BLaER1 treated with 17β-estradiol and CSF1 and Interleukin-3, amounts not matched to agents 10 nM and 100 nM (cell line): ENCODE results near the gene PTPRR.
A peak's percentile ranks its signal among the peaks of the same experiment; 100 is the strongest.

Source experiments
- H3K27ac ChIP-seq, 11 experiments: shearing (Covaris generic); formaldehyde crosslinking; 2 replicates each; pipeline ENCODE4 v1.8.1; 2022
- H3K27me3 ChIP-seq, 11 experiments: shearing (Covaris generic); formaldehyde crosslinking; 2 replicates each; pipeline ENCODE4 v1.8.1; 2022
- H3K36me3 ChIP-seq, 11 experiments: shearing (Covaris generic); formaldehyde crosslinking; 2 replicates each; pipeline ENCODE4 v1.8.1; 2022
- H3K4me1 ChIP-seq, 10 experiments: shearing (Covaris generic); formaldehyde crosslinking; 2 replicates each; pipeline ENCODE4 v1.8.1; 2022
- H3K4me2 ChIP-seq, 11 experiments: shearing (Covaris generic); formaldehyde crosslinking; 2 replicates each; pipeline ENCODE4 v1.8.1; 2022
- H3K4me3 ChIP-seq, 10 experiments: shearing (Covaris generic); formaldehyde crosslinking; 2 replicates each; pipeline ENCODE4 v1.8.1; 2022
- H3K9ac ChIP-seq, 11 experiments: shearing (Covaris generic); formaldehyde crosslinking; 2 replicates each; pipeline ENCODE4 v1.8.1; 2022
- H3K9me3 ChIP-seq, 11 experiments: shearing (Covaris generic); formaldehyde crosslinking; replicated peaks in 1 of 11; 2 replicates each; pipeline ENCODE4 v1.8.1; 2022
- H4K20me1 ChIP-seq, 11 experiments: shearing (Covaris generic); formaldehyde crosslinking; 2 replicates each; pipeline ENCODE4 v1.8.1; 2022
- Cebpa-rat ChIP-seq, 11 experiments: shearing (Covaris generic); IDR thresholded peaks; 2 replicates each; pipeline ENCODE4 v1.8.1; 2022

Gene PTPRR

DNA sequence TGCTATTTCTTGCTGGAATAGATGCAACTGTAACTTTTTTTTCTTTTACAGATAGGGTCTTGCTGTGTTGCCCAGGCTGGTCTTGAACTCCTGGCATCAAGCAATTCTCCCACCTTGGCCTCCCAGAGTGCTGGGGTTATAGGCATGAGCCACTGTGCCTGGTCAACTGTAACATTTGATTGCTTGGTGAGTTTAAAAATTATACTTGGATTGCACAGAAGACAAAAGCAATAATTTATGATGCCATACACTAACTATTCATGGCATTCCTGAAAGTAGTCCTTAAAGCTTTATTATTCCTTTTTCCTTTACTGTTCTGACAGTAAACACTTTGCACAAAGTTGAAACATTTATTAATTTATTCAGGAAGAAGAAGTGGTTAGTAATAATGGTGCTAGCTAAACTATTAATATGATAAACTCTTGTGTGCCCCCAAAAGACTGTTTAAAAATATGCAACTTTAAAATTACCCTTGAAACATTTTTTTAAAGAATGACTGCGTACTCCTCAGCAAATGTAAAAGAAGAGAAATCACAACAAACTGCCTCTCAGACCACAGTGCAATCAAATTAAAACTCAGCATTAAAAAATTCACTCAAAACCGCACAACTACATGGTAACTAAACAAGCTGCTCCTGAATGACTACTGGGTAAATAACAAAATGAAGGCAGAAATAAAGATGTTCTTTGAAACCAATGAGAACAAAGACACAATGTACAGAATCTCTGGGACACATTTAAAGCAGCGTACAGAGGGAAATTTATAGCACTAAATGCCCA is 291.6 kb downstream of the PTPRR start:
- H3K4me1 ChIP-seq: no peaks in the 10 kb centered on the region
- H3K9ac ChIP-seq: no peak overlapping the region
- no peak for TF ChIP-seq Cebpa-rat (IDR thresholded peaks at IDR 0.05)
- H3K27ac ChIP-seq: no peak overlapping the region
- H3K36me3 ChIP-seq: no peaks in the 10 kb centered on the region
- H3K9me3 ChIP-seq: no peaks in the 10 kb centered on the region
- no peaks in the 10 kb centered on the region for H4K20me1 ChIP-seq
- H3K4me3 ChIP-seq: no peak overlapping the region
- no peak overlapping the region for H3K4me2 ChIP-seq
- H3K27me3 ChIP-seq: no peaks in the 10 kb centered on the region

DNA sequence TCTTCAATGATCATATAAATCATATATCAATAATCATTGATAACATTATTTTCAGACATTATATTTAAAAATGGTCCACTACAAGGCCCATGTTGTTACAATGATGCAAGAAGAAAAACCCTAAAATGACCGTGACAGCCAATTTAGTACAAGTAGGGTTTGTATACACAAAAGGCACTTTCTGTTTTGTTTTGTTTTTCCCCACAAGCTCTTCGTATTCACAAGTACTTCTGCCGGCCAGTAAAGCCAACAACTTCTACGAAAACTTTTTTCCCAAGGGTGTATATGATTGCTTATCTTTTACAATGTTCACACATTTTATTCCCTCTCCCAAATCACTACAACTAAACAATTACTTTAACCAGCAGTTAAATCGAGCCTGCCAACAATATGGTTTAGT is 292.9 kb downstream of the PTPRR start:
- no peaks in the 10 kb centered on the region for H3K27me3 ChIP-seq
- no peak overlapping the region for H3K4me2 ChIP-seq
- H3K27ac ChIP-seq: no peak overlapping the region
- H3K9me3 ChIP-seq: no peaks in the 10 kb centered on the region
- no peak overlapping the region for H3K9ac ChIP-seq
- no peaks in the 10 kb centered on the region for H4K20me1 ChIP-seq
- H3K4me1 ChIP-seq: no peaks in the 10 kb centered on the region
- no peaks in the 10 kb centered on the region for H3K36me3 ChIP-seq
- TF ChIP-seq Cebpa-rat (IDR thresholded peaks at IDR 0.05): no peak
- no peak overlapping the region for H3K4me3 ChIP-seq

DNA sequence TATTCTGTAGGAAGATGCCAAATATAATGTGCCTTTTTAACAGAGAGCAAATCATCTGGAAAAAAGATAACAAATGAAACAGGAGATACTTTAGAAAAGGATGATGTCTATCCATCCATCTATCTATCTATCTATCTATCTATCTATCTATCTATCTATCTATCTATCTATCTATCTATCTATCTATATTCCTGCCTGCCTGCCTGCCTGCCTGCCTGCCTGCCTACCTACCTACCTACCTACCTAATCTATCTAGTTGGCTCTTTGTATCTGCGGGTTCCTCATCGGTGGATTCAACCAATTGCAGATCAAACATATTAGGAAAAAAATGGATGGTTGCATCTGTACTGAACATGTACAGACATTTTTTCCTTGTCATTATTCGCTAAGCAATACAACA is 294.4 kb downstream of the PTPRR start:
- no peak overlapping the region for H3K9ac ChIP-seq
- no peak overlapping the region for H3K4me3 ChIP-seq
- no peak overlapping the region for H3K4me2 ChIP-seq
- no peak for TF ChIP-seq Cebpa-rat (IDR thresholded peaks at IDR 0.05)
- no peaks in the 10 kb centered on the region for H3K36me3 ChIP-seq
- H3K9me3 ChIP-seq: no peaks in the 10 kb centered on the region
- no peaks in the 10 kb centered on the region for H4K20me1 ChIP-seq
- no peaks in the 10 kb centered on the region for H3K27me3 ChIP-seq
- H3K27ac ChIP-seq: no peak overlapping the region
- H3K4me1 ChIP-seq: no peaks in the 10 kb centered on the region

DNA sequence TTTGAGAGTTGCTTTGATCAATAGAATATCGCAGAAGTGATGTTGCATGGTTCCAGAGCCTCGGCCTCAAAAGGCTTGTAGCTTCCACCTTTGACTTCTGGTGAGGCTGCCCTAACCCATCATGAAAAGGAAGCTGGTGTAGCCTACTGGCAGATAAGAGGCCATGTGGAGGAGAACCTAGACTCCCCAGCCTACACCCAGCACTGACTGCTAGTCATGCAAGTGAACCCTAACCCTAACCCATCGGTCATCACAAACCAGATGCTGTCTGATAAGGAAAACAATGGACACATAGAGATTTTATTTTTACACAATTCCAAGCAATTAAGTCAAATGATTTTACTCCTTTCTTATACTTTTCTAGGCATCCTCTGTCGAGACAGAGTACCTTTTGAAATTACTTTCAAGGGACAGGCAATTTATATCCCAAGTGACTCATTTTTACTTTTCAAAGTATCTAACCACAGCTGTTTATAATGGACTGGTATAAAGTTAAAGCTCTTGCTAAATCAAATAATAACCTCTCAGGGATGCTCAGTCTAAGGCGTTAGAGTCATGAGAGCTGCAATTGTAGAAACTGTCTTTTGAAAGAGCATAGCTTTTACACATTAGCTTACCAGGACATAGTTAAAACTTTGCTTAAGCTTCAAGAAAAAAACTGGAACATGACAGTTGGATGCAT is 300.9 kb downstream of the PTPRR start:
- Histone ChIP-seq H3K4me1 (no peaks in the 10 kb centered on the region), H3K4me2 (no peak overlapping the region), H3K9ac (no peak overlapping the region), H3K27me3 (no peaks in the 10 kb centered on the region), H3K4me3 (no peak overlapping the region), H3K36me3 (no peaks in the 10 kb centered on the region), H3K9me3 (no peaks in the 10 kb centered on the region), H4K20me1 (no peaks in the 10 kb centered on the region), H3K27ac (no peak overlapping the region)
- no peak for TF ChIP-seq Cebpa-rat (IDR thresholded peaks at IDR 0.05)

DNA sequence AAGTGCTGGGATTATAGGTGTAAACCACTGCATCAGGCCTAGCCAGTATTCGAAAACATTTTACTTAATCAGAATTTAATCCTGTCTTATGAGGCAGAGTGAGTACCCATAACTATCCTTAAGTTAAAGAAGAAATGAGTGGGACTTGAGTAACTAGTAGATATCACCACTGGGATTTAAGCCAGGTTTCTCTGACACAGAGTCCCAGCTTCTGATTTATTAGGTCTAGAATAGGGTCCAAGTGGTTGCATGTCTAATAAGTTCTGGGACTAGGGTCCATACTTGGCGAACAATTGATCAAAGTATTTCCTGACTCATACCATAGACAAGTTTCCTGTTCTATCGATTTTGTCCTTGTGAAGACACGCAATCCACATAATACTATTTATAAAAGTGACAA is 302.2 kb downstream of the PTPRR start:
- H3K27ac ChIP-seq: no peak overlapping the region
- no peaks in the 10 kb centered on the region for H3K36me3 ChIP-seq
- H3K9ac ChIP-seq: no peak overlapping the region
- TF ChIP-seq Cebpa-rat (IDR thresholded peaks at IDR 0.05): no peak
- H3K9me3 ChIP-seq: no peaks in the 10 kb centered on the region
- H3K4me3 ChIP-seq: no peak overlapping the region
- H3K4me1 ChIP-seq: no peaks in the 10 kb centered on the region
- no peaks in the 10 kb centered on the region for H4K20me1 ChIP-seq
- no peaks in the 10 kb centered on the region for H3K27me3 ChIP-seq
- no peak overlapping the region for H3K4me2 ChIP-seq

DNA sequence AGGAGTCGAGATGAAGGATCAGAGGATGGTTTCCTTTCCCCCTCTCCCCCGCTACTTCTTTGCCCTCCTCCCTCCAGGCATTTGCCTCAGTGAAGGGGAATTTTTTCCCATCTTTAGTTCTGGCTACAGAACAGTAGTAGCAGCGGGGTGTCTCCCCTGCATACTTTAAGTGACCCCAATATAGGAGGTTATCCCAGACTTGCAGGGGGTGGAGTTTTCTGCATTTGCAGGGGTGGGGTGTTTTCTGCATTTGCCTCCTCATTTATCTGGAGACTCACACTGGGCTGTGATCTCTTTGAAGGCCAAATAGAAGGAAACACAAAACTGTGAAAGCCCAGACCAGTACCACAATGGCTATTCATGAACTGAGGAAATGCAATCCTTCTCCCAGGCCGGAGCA is 303.1 kb downstream of the PTPRR start:
- Histone ChIP-seq H3K27me3 (no peaks in the 10 kb centered on the region), H3K9ac (no peak overlapping the region), H3K9me3 (no peaks in the 10 kb centered on the region), H3K4me3 (no peak overlapping the region), H3K36me3 (no peaks in the 10 kb centered on the region), H3K4me2 (no peak overlapping the region), H3K27ac (no peak overlapping the region), H3K4me1 (no peaks in the 10 kb centered on the region), H4K20me1 (no peaks in the 10 kb centered on the region)
- TF ChIP-seq Cebpa-rat (IDR thresholded peaks at IDR 0.05): no peak

DNA sequence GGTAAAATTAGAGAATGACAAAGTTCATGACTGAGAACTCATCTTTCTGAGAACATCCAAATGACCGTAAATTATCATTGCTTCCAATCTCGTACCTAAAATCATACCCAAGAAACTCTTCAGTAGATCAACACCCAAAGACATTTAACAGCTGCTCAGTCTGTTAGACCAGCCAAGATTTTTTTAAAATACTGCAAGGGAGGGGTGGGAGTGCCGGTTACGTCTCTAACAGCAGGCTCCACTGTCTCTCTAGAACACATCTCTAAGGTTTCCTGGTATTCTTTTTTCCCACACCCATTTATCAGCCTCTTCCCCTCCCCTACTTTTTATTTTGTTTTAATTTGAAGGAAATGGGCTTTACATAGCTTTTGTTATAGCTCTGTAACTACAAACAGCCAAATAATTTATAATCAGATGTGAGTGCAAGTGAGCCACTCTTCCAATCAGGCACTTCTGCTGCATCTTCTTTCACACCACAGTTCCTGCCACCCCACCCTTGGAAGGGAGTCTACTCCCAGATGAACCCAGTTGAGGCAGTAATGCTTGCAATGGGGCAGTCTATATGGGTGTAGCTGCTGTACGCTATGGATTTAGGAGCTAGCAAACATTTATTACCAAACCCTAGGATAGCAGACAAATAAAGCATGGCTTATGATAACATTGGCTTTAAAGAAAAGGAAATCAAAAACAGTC is 305.2 kb downstream of the PTPRR start:
- TF ChIP-seq Cebpa-rat (IDR thresholded peaks at IDR 0.05): no peak
- Histone ChIP-seq H4K20me1 (no peaks in the 10 kb centered on the region), H3K36me3 (no peaks in the 10 kb centered on the region), H3K27ac (no peak overlapping the region), H3K4me2 (no peak overlapping the region), H3K27me3 (peaks cover 4 to 13% (median 7%) of the 10 kb centered on the region in 11 experiments; a peak in 17 of 22 replicates), H3K9me3 (no peaks in the 10 kb centered on the region), H3K9ac (no peak overlapping the region), H3K4me1 (no peaks in the 10 kb centered on the region), H3K4me3 (no peak overlapping the region)

DNA sequence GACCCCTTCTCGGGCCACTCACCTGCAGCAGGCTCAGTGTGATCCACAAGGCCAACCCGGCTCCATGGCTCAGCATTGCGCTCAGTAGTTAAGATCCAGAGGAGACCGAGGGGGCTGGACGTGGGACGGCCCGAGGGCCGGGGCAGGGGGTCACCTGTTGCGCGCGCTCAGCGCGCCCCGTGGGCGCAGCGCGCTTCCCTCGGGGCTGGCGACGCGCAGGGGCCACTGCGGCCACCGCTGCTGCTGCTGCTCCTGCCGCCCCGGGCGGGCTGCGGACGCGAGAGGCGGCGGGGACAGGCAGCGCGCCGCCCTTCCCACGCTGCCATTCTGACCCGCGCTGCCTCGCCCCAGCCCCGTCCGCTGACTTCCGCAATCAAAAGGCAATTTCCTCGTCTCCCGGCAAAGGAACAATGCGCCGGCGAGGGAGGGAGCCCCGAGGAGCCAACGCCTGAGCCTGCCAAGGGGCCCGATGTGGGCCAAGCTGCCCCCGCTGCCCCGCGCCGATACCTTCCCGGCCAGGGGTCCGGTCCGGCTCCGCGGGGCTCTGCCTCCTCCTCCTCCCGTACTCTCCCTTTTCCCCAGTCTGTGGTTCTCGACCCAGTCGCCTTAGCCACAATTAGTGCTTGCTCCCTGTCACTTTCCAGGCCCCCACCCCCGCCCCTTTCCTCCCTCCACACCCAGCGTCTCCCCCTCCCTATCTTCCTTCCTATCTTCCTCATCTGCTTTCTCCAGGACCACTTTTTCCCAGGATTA is 310.6 kb downstream of the PTPRR start:
- Histone ChIP-seq H4K20me1 (no peaks in the 10 kb centered on the region), H3K36me3 (no peaks in the 10 kb centered on the region), H3K4me1 (peaks cover 0 to 11% (median 8%) of the 10 kb centered on the region in 10 experiments; a peak in 15 of 20 replicates), H3K27me3 (peaks cover 21 to 31% (median 24%) of the 10 kb centered on the region in 11 experiments), H3K9me3 (no peaks in the 10 kb centered on the region), H3K27ac (peak overlapping the region in 9 of 11 experiments; percentile 23 to 68 (median 42); a peak in 9 of 22 replicates), H3K4me2 (peak overlapping the region; percentile 90 to 99 (median 98)), H3K4me3 (peak overlapping the region; percentile 54 to 77 (median 67)), H3K9ac (peak overlapping the region; percentile 57 to 77 (median 72))
- no peak for TF ChIP-seq Cebpa-rat (IDR thresholded peaks at IDR 0.05)

DNA sequence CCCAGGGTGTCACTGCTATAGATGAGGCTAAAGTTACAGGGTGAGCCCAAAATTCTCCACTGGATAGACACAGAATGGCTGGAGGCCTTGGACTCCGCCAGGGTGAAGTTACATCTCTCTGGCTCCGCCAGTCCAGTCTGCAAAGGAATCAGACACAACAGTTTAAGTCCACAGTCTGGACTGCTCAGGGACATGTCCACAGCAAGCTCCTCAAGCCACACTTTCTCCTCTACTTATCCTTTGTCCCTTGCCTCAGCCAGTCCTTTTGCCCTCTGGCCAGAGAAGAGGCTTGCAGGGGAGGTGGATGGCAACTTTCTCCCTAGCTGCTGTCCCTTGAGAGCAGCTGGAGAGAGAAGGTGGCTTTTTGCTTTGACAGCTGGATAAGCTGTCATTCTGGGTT is 311.3 kb downstream of the PTPRR start:
- no peaks in the 10 kb centered on the region for H4K20me1 ChIP-seq
- peak overlapping the region; percentile 90 to 99 (median 98) for H3K4me2 ChIP-seq
- no peak overlapping the region for H3K27ac ChIP-seq
- H3K36me3 ChIP-seq: no peaks in the 10 kb centered on the region
- peak overlapping the region; percentile 57 to 77 (median 72); a peak in 14 of 22 replicates for H3K9ac ChIP-seq
- H3K4me1 ChIP-seq: peaks cover 0 to 11% (median 8%) of the 10 kb centered on the region in 10 experiments; a peak in 15 of 20 replicates
- no peaks in the 10 kb centered on the region for H3K9me3 ChIP-seq
- peaks cover 21 to 31% (median 24%) of the 10 kb centered on the region in 11 experiments for H3K27me3 ChIP-seq
- no peak for TF ChIP-seq Cebpa-rat (IDR thresholded peaks at IDR 0.05)
- peak overlapping the region; percentile 54 to 77 (median 67) for H3K4me3 ChIP-seq
